Keratinocyte (primary cell): ENCODE results near the gene MYL6.

Experiments used
- EZH2 ChIP-seq: IDR thresholded peaks from one replicate; pipeline ENCODE4 v1.6.1; 2012; ENCODE audit warnings: inconsistent platforms, mild to moderate bottlenecking, low read length, moderate library complexity
- TF ChIP-seq, protein P1 (sequence below), 3 experiments: IDR thresholded peaks in 1 of 3; conservative IDR thresholded peaks in 1 of 3; optimal IDR thresholded peaks in 1 of 3; 2 replicates in 2 of 3; 3 replicates in 1 of 3; pipeline versions ENCODE3 to v1.5.1; 2011; ENCODE audit warnings: low read length in 3 of 3, mild to moderate bottlenecking in 3 of 3, moderate library complexity in 2 of 3, control low read depth in 1 of 3, inconsistent platforms in 1 of 3; ENCODE audit not compliant: insufficient read depth in 2 of 3; ENCODE audit errors: extremely low read depth in 1 of 3

DNA sequence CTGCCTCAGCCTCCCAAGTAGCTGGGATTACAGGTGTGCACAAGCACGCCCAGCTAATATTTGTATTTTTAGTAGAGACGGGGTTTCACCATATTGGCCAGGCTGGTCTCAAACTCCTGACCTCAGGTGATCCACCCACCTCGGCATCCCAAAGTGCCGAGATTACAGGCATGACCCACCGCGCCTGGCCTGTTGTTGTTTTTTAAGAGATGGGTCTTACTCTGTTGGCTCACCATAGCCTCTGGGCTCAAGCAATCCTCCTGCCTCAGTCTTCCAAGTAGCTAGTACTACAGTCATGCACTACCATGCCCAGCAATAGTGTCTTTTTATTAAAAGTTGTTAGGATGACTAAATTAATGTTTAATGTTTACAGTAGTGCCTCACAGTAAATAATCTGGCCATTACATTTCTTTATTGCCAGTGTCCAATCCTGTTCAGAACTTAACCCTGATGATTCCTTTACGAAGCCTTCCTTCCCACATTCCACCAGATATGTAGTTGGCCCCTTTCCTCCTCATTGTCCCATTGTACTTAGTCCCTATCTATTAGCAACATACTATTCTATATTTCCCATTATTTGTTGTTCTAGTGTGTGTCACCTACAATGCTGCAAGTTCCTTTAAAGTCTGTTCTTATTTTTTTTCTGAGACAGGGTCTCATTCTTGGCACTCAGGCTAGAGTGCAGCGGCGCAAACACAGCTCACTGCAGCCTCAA is 39.9 kb downstream of the MYL6 start:
- TF ChIP-seq, protein P1, sequence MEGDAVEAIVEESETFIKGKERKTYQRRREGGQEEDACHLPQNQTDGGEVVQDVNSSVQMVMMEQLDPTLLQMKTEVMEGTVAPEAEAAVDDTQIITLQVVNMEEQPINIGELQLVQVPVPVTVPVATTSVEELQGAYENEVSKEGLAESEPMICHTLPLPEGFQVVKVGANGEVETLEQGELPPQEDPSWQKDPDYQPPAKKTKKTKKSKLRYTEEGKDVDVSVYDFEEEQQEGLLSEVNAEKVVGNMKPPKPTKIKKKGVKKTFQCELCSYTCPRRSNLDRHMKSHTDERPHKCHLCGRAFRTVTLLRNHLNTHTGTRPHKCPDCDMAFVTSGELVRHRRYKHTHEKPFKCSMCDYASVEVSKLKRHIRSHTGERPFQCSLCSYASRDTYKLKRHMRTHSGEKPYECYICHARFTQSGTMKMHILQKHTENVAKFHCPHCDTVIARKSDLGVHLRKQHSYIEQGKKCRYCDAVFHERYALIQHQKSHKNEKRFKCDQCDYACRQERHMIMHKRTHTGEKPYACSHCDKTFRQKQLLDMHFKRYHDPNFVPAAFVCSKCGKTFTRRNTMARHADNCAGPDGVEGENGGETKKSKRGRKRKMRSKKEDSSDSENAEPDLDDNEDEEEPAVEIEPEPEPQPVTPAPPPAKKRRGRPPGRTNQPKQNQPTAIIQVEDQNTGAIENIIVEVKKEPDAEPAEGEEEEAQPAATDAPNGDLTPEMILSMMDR (optimal IDR thresholded peaks at IDR 0.05 in 1 of 3, IDR thresholded peaks at IDR 0.05 in 1 of 3, conservative IDR thresholded peaks at IDR 0.05 in 1 of 3; ENCODE audit: extremely low read depth in 1 of 3, insufficient read depth in 2 of 3, low read length in 3 of 3): no peak
- no peak for TF ChIP-seq EZH2
